ENCODE measurements around the gene STK40.

The STK40 gene

DNA sequence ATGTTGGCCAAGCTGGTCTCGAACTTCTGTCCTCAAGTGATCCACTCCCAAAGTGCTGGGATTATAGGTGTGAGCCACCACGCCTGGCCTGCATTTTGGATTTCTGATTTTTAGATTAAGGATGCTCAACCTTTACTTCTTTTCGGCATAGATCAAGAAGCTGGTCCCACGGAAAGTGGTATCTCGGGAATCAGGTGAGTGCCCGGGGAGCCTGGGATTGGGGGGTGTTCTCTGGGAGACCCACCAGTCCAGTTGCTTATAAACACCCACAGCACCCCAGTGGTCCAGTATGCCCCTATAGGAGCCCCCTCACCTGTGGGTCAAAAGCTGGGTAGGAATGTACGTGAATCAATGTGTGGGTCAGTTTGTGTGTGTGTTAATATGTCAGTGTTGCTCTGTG, 76.3 kb downstream of the STK40 start:
- DNase-seq (ENCODE audit: low read depth), result no peak

DNA sequence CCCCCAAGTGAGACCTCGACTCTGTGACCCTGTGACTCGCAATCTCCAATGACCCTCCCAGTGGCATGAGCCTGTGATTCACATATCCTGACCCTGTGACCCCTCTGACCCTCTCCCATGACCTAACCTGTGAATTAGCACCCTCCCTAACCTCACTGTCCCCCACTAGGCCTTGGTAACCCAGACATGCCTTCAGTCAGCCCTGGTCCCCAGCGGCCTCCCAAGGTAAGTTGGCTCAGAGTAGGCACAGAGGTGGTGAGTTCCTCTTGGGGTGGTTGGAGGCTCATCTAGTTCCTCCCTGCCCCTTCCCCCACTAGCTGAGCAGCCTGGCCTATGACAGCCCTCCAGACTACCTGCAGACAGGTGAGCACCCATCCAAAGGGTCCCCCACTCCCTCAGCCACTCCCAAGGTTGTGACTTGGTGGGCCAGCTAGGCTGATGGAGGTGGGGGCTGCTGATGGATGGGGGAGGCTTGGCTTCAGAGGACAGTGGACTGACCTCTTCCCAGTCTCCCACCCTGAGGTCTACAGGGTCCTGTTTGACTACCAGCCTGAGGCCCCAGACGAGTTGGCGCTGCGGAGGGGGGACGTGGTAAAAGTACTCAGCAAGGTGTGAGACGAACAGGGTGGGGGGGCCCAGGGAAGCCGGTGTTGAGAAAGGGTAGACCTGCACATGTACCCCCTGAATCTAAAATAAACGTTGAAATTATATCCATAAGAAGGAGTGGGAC, 78.0 kb downstream of the STK40 start:
- no peak for DNase-seq (ENCODE audit: low read depth)

DNA sequence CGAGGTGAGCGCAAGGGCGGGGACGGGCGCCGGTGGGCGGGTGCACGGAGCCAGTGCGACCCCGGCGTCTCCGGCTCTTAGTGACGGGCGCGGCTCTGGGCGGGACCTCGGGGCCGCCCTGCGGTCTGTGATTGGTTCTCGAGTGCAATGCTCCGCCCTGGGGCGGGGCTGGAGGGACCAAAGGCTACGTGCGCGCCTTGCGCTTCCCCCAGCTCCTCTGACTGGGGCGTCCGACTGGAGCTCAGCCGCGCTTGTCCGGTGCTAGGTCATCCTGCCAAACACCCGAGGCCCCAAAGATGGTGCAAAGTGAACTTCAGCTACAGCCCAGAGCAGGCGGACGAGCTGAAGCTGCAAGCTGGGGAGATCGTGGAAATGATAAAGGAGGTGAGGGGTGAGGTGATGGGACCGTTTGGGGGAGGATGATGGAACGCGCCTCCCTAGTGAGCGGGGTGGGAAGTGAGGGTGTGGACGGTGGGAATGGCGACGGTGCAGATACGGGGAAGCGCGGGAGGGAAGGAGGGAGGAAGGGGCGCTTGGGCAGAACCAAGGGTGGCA, 78.7 kb downstream of the STK40 start:
- peak; percentile 88 for DNase-seq (ENCODE audit: low read depth)

DNA sequence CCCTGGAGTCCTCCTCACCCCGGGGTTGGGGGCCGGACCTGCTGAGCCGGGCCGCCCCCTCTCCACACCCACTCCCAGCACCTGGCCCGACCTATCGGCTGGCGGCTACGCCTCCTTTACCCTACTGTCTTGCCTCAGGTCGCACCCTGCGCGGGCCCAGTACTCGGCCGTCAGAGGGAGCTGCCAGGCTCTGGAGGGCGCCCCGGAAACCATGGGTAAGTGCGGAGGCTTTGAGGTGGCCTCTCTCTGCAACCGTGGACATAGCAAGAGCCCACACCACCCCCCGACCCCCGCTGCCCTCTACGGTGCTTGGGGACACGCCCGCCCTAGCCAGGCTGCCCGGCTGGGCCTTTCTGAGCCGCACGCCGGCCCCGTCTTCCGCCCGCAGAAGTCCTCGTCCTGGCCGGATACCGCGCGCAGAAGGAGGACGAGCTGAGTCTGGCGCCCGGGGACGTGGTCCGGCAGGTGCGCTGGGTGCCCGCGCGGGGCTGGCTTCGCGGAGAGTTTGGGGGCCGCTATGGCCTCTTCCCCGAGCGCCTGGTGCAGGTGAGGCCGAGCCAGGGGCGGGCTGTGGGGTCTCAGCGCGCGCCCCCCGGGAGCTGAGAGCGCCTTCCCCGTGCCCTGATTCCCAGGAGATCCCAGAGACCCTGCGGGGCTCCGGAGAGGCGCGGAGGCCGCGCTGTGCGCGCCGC, 79.4 kb downstream of the STK40 start, which contains the start of gene SH3D21:
TSS of gene SH3D21 (plus strand) at position 159 of the 692 bp plus-strand sequence. CDS start at position 212, 53 bp downstream.
- peak; percentile 32 for DNase-seq (ENCODE audit: low read depth)

DNA sequence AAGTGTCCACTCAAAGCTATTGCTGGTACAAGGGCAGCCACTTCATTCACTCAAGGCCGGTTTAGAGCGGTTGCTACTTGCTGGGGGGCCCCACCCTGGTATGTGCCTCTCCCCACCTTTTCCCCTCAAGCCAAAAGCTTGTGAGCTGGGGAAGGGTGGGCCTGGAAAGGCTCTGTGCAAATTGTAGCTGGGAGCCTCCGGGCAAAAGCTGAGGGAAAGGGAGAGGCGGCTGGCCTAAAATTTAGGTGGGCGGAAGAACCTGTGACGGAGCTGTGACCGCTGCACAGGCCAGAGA, 79.9 kb downstream of the STK40 start:
- DNase-seq (ENCODE audit: low read depth), result no peak

DNA sequence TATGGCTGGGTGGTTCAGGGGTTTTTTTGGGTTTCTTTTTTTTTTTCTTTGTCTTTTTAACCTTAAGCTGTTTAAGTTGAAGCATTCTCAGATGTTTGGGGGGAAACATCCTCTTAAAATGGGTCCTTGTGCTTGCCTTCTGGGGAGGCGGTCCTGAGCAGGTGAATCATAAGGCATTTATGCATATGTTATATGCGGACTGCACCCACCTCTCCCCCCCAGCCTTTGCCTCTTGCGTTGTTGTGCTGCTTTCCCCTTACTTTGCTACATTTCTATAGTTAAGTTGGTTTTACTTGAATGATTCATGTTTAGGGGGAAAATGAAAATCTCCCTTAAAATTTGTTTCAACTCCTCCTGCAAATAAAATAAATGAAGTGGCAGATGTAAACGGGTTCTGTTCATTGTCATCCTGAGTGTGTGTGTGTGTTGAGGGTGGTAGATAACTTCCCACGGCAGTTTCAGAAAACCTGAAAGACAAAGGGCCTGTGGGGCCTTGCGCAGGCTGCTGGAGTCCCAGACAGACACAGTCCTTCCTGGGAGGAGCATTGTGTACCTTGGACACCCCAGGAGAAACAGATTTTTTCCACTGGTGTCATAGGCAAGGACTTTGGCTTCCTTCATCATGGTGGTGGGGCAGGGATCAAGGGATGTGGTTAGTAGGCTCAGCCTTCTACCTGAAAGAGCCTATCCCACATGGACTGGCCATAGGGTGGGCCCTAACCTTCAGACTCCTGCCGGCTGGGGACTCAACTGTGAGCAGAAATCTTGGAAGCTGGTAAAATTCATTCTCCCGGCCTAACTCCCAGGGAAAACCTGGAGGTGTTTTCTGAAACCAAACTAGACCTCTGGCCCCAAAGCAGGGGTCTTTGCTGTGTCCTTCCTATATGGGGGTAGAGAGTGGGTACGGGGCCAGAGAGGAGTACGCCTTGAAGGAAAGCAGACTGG, 80.5 kb downstream of the STK40 start:
- no peak for DNase-seq (ENCODE audit: low read depth)

DNA sequence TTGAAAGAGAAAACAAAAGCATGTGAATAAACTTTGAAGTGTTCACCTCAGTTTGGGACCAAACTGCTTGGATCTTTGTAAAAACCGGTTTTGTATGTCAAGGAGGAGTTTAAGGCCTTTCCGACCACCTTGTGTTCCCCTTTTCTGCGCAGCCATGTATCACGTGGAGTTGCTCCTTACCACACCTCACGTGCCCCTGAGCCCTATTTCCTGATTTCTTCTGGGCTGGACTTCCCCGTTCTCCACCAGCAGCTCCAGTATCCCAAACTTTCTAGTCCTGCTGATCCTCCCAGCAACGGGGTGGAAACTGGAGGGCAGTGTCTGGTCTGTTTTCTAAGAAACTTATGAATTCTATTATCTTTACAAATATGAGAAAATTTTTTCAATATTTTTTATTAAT, 81.2 kb downstream of the STK40 start:
- no peak for DNase-seq (ENCODE audit: low read depth)

DNA sequence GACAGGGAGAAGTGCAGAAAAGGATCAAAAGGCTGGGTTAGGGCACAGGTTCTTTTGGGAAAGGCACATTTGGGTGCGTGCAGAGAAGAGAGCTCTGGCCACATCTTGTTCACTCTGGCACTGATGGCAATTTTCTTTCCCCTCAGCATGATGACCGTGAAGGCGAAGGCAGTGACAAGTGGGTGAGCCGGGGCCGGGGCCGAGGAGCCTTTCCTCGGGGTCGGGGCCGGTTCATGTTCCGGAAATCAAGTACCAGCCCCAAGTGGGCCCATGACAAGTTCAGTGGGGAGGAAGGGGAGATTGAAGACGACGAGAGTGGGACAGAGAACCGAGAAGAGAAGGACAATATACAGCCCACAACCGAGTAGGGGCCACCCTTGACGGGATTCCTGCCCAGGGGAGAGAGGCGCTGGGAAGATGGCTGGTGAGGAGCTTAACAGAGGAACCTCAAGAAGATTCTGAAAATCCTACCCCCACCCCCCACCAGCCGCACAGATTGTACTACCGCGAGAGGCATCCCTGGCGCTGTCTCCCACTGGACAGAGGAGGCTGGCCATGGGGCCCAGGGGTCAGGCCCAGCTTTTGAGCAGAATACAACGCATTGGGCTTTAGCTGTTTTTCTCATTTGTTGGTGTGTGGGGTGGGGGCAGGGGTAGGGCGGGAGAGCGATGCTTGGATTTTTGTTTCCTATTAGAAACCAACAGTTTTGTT, 81.9 kb downstream of the STK40 start:
- no peak for DNase-seq (ENCODE audit: low read depth)

DNA sequence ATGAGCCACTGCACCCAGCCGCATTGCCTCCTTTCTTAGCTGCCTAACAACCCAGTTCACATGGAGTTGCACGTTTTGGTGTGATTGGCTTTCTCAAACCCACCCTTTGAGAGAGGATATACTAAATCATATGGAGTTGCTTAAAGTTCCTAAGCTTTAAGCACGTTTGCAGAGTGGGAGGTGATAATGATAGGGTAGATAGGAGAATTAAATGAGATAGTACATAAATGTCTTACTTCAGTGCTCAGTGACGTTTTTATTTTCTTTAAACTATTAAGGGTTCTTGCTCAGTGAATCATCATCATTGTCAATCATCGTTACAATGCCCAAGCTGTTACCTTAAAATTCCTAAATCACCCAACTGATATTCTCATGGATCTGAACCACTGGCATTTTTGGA, 82.5 kb downstream of the STK40 start:
- DNase-seq (ENCODE audit: low read depth), result no peak

DNA sequence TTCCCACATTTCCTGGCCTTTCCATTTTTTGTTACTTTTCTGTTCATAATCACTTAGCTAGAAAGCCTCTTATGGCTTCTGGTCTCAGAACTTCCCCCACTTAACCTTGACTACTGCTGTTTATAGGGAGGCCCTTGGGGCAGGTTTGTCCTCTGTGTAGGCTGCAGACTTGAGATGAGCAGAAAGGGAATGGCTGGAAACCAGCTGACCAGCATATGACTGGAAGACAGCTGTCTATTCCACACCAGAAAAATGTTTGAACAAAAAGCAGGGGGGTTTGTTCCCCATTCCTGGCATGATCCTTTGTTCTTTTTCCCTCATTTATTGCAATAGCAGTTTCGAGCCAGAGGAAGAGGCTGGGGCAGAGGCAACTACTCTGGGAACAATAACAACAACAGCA, 84.5 kb downstream of the STK40 start:
- DNase-seq (ENCODE audit: low read depth), result no peak

DNA sequence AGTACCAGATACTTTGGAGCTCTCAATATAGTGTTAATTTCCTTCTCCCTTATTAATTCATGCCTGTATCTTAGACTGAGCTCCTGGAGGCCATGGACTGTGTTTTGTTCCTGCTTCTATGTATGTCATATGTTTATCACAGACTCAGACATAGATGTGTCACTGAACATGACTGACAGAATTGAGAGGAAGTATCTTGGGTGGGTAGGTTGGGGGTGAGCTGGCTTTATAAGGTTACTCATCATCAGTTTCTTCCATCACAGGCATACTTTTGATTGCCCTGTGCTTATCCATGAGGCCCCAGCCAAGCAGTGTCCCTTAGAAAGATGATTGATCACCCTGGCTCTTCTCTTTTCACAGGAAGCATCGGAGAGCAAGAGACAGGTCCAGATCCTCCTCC, 85.2 kb downstream of the STK40 start:
- DNase-seq (ENCODE audit: low read depth), result no peak

DNA sequence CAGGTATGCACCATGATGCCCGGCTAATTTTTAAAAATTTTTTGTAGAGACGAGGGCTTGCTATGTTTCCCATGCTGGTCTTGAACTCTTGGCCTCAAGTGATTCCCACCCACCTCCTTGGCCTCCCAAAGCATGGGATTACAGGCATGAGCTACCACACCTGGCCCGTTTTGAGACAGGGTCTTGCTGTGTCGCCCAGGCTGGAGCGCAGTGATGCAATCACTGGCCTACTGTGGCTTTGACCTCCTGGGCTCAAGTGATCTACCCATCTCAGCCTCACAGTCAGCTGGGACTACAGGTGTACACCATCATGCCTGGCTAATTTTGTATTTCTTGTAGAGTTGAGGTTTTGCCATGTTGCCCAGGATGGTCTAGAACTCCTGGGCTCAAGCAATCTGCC, 87.1 kb downstream of the STK40 start:
- DNase-seq (ENCODE audit: low read depth), result no peak

DNA sequence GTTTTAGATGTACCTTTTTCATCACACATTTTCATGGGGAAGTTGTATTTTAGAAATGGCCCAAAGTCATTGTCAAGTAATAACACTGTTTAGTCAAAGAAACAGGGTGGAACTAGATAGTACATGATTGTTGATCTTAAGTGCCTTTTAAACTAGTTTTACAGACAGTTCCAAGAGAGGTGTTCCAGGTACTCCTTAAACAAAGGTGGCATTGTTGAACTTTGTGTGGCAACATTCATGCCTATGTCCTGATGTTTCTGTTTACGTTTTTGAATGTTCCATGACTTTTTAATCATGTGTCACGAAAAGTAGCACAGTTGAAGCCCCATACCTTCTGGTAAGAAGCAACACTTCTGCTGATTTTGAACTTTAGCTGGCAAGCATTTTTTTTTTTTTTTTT, 88.7 kb downstream of the STK40 start:
- DNase-seq (ENCODE audit: low read depth), result no peak

DNA sequence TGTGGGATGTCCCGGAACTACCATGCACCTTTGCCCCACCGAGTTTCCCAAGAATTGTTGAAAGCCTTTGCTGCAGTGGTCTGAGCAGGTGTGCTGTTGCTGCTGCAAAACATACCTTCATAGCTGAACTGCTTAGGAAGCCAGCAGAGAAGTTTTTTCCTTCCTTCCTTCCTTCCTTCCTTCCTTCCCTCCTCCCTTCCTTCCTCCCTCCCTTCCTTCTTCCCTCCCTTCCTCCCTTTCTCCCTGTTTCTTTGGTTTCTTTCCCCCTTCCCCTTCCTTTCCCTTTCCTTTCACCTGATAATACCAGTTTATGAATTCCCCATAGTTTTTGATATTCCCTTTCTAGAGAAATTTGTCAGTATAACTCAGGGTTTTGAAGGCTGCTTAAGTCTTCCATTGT, 90.3 kb downstream of the STK40 start:
- no peak for DNase-seq (ENCODE audit: low read depth)

Measured in activated T-helper 1 cell treated with Interleukin-2 at 50 U/mL for 16 hours (primary cell).